Activated T-cell treated with anti-CD3 and anti-CD28 coated beads, Interleukin-2, amount 50 U/mL, for 72 hours (primary cell): Measurements from ENCODE around the gene LRRFIP1. TPM values are rescaled to one million over a fixed set of nuclear protein-coding genes. Genes with fewer than 3 reads are reported as not detected.
"Not testable (repeated sequence)": the region's sequence is repeated elsewhere in the genome, so short reads cannot be mapped to it uniquely, and the experiment has no call there.

Experiments used
- ATAC-seq, 2 donors: fragments of 150-1000 bp; cut with Tn5 transposase; replicated peaks in 1 of 2; 2 replicates each; pipeline ENCODE4 v1.10.0; 2021; ENCODE audit warnings: moderate library complexity in 2 of 2, mild to moderate bottlenecking in 1 of 2
- DNase-seq, 2 donors: peaks; one replicate each; pipeline ENCODE4 v3.0.0; 2021 to 2022; ENCODE audit warnings: mixed read lengths in 1 of 2
- H3K27ac Mint-ChIP-seq: one replicate; pipeline ENCODE4 v1.8.0; 2022; ENCODE audit warnings: mild to moderate bottlenecking, moderate library complexity, mixed read lengths
- H3K27me3 Mint-ChIP-seq: one replicate; pipeline ENCODE4 v1.8.0; 2022; ENCODE audit warnings: low read depth, mixed read lengths
- H3K36me3 Mint-ChIP-seq, 2 donors: one replicate each; pipeline ENCODE4 v1.8.0; 2022; ENCODE audit warnings: mixed read lengths in 2 of 2, mild to moderate bottlenecking in 1 of 2; ENCODE audit not compliant: insufficient read depth in 2 of 2
- H3K4me1 Mint-ChIP-seq: one replicate; pipeline ENCODE4 v1.8.0; 2022; ENCODE audit warnings: low read depth, mixed read lengths
- H3K4me3 Mint-ChIP-seq, 2 donors: one replicate each; pipeline ENCODE4 v1.8.0; 2022; ENCODE audit warnings: mild to moderate bottlenecking in 2 of 2, mixed read lengths in 2 of 2, moderate library complexity in 2 of 2
- H3K9me3 Mint-ChIP-seq, 2 donors: one replicate each; pipeline ENCODE4 v1.8.0; 2022; ENCODE audit warnings: mixed read lengths in 2 of 2
- total RNA-seq, 2 donors: library from RNA; stranded (reverse); gene quantifications; one replicate each; pipeline ENCODE4 v1.2.3, GENCODE V29; 2022

Gene LRRFIP1
- total RNA-seq, 2 donors from 2014 or later = 198 to 239 TPM

- DNase-seq (no peak), ATAC-seq (no peak)
- Mint-ChIP-seq H3K4me1 (peaks cover 25% of the 10 kb centered on the region), H3K4me3 (no peak overlapping the region), H3K9me3 (no peaks in the 10 kb centered on the region), H3K36me3 (no peaks in the 10 kb centered on the region), H3K27ac (peak overlapping the region; percentile 42), H3K27me3 (no peaks in the 10 kb centered on the region)
Observed at GRCh38 chr2:237602409-237602808, 25.0 kb upstream of the LRRFIP1 start.

- Mint-ChIP-seq H3K36me3 (no peaks in the 10 kb centered on the region), H3K27ac (peak overlapping the region; percentile 23), H3K9me3 (no peaks in the 10 kb centered on the region), H3K27me3 (no peaks in the 10 kb centered on the region), H3K4me3 (peak overlapping the region; percentile 48 to 62), H3K4me1 (peaks cover 25% of the 10 kb centered on the region)
- ATAC-seq = no peak
- DNase-seq = no peak
Observed at GRCh38 chr2:237603049-237603717, 24.2 kb upstream of the LRRFIP1 start.

GRCh38 chr2:237603718-237604362, 23.5 kb upstream of the LRRFIP1 start:
- ATAC-seq (peak; percentile 90 to 98), DNase-seq (peak; percentile 19 to 50)
- Mint-ChIP-seq H3K27ac (peak overlapping the region; percentile 23), H3K4me1 (peaks cover 19% of the 10 kb centered on the region), H3K27me3 (no peaks in the 10 kb centered on the region), H3K4me3 (peak overlapping the region; percentile 48 to 62), H3K9me3 (no peaks in the 10 kb centered on the region), H3K36me3 (no peaks in the 10 kb centered on the region)

GRCh38 chr2:237604391-237604790, 23.0 kb upstream of the LRRFIP1 start:
- no peak for ATAC-seq
- no peaks in the 10 kb centered on the region for H3K9me3 Mint-ChIP-seq

GRCh38 chr2:237604960-237605359, 22.4 kb upstream of the LRRFIP1 start:
- peaks cover 19% of the 10 kb centered on the region for H3K4me1 Mint-ChIP-seq
- H3K4me3 Mint-ChIP-seq = no peak overlapping the region
- DNase-seq = no peak
- H3K27ac Mint-ChIP-seq = peak overlapping the region; percentile 47
- H3K9me3 Mint-ChIP-seq = no peaks in the 10 kb centered on the region
- no peaks in the 10 kb centered on the region for H3K27me3 Mint-ChIP-seq
- ATAC-seq = no peak
- no peaks in the 10 kb centered on the region for H3K36me3 Mint-ChIP-seq

More at GRCh38 chr2:237604391-237604790, 23.0 kb upstream of the LRRFIP1 start:
- no peak for DNase-seq
- Mint-ChIP-seq H3K36me3 (no peaks in the 10 kb centered on the region), H3K27me3 (no peaks in the 10 kb centered on the region), H3K27ac (no peak overlapping the region), H3K4me1 (peaks cover 19% of the 10 kb centered on the region), H3K4me3 (peak overlapping the region in 1 of 2 donors; percentile 62)

- H3K4me3 Mint-ChIP-seq, H3K27ac Mint-ChIP-seq, DNase-seq, H3K36me3 Mint-ChIP-seq, H3K9me3 Mint-ChIP-seq, H3K27me3 Mint-ChIP-seq, ATAC-seq: not testable (repeated sequence)
- H3K4me1 Mint-ChIP-seq = peaks cover 19% of the 10 kb centered on the region
Observed at GRCh38 chr2:237606522-237606921, 20.9 kb upstream of the LRRFIP1 start.

- no peak for DNase-seq
- Mint-ChIP-seq H3K27me3 (no peaks in the 10 kb centered on the region), H3K36me3 (no peaks in the 10 kb centered on the region), H3K9me3 (no peaks in the 10 kb centered on the region), H3K4me3 (no peak overlapping the region), H3K27ac (no peak overlapping the region), H3K4me1 (peaks cover 15% of the 10 kb centered on the region)
- no peak for ATAC-seq
Observed at GRCh38 chr2:237612527-237613357, 14.6 kb upstream of the LRRFIP1 start.

GRCh38 chr2:237613679-237614078, 13.7 kb upstream of the LRRFIP1 start:
- H3K27ac Mint-ChIP-seq = no peak overlapping the region
- peaks cover 18% of the 10 kb centered on the region for H3K4me1 Mint-ChIP-seq
- H3K4me3 Mint-ChIP-seq = no peak overlapping the region
- DNase-seq (no peak), ATAC-seq (no peak)
- no peaks in the 10 kb centered on the region for H3K36me3 Mint-ChIP-seq
- H3K9me3 Mint-ChIP-seq = no peaks in the 10 kb centered on the region
- no peaks in the 10 kb centered on the region for H3K27me3 Mint-ChIP-seq

- H3K4me3 Mint-ChIP-seq = no peak overlapping the region
- no peaks in the 10 kb centered on the region for H3K9me3 Mint-ChIP-seq
- peaks cover 18% of the 10 kb centered on the region for H3K4me1 Mint-ChIP-seq
- ATAC-seq = no peak
- H3K27ac Mint-ChIP-seq = no peak overlapping the region
- no peaks in the 10 kb centered on the region for H3K36me3 Mint-ChIP-seq
- no peaks in the 10 kb centered on the region for H3K27me3 Mint-ChIP-seq
- no peak for DNase-seq
Observed at GRCh38 chr2:237614151-237614720, 13.2 kb upstream of the LRRFIP1 start.

GRCh38 chr2:237615631-237616249, 11.6 kb upstream of the LRRFIP1 start:
- no peak overlapping the region for H3K27ac Mint-ChIP-seq
- H3K9me3 Mint-ChIP-seq = no peaks in the 10 kb centered on the region
- no peaks in the 10 kb centered on the region for H3K36me3 Mint-ChIP-seq
- no peaks in the 10 kb centered on the region for H3K27me3 Mint-ChIP-seq
- DNase-seq (no peak), ATAC-seq (no peak)
- peaks cover 18% of the 10 kb centered on the region for H3K4me1 Mint-ChIP-seq
- H3K4me3 Mint-ChIP-seq = no peak overlapping the region

GRCh38 chr2:237616373-237616733, 11.0 kb upstream of the LRRFIP1 start:
- no peak for DNase-seq
- Mint-ChIP-seq H3K27ac (no peak overlapping the region), H3K27me3 (no peaks in the 10 kb centered on the region), H3K9me3 (no peaks in the 10 kb centered on the region), H3K4me3 (no peak overlapping the region), H3K36me3 (no peaks in the 10 kb centered on the region), H3K4me1 (peaks cover 18% of the 10 kb centered on the region)
- no peak for ATAC-seq

- no peak overlapping the region for H3K27ac Mint-ChIP-seq
- no peaks in the 10 kb centered on the region for H3K27me3 Mint-ChIP-seq
- ATAC-seq (peak in 1 of 2 donors; percentile 26), DNase-seq (no peak)
- H3K4me1 Mint-ChIP-seq = peaks cover 18% of the 10 kb centered on the region
- no peaks in the 10 kb centered on the region for H3K36me3 Mint-ChIP-seq
- H3K4me3 Mint-ChIP-seq = peak overlapping the region; percentile 22 to 69
- no peaks in the 10 kb centered on the region for H3K9me3 Mint-ChIP-seq
Observed at GRCh38 chr2:237616734-237617586, 10.4 kb upstream of the LRRFIP1 start.
